GM23338 (cell line): ENCODE measurements around the gene MAP3K21. TPM values are rescaled to one million over a fixed set of nuclear protein-coding genes. Genes with fewer than 3 reads are reported as not detected.

Experiments
- ATAC-seq: fragments of 200-7000 bp; cut with Tn5 transposase; 3 replicates; pipeline ENCODE4 v1.9.1; 2020
- DNase-seq: peaks from one replicate; pipeline ENCODE4 v3.0.0-alpha.2; 2015; ENCODE audit warnings: low spot score
- H2AFZ ChIP-seq: fragments of 200-600 bp; sonication (generic); 2 replicates; pipeline ENCODE4 v1.8.0; 2016; ENCODE audit warnings: antibody characterized with exemption, mild to moderate bottlenecking, moderate library complexity
- H3F3A ChIP-seq: fragments of 200-600 bp; sonication (generic); replicated peaks from 2 replicates; pipeline ENCODE4 v1.8.0; 2017; ENCODE audit warnings: antibody characterized with exemption, mixed run types, low read depth
- H3K27ac ChIP-seq: fragments of 200-600 bp; sonication (generic); 2 replicates; pipeline ENCODE4 v1.6.1; 2016; ENCODE audit warnings: low read depth
- H3K27me3 ChIP-seq: fragments of 200-600 bp; sonication (generic); 2 replicates; pipeline ENCODE4 v1.8.0; 2016; ENCODE audit warnings: mild to moderate bottlenecking, mixed run types, moderate library complexity; ENCODE audit not compliant: insufficient read depth
- H3K36me3 ChIP-seq: fragments of 200-600 bp; sonication (generic); 2 replicates; pipeline ENCODE4 v1.8.0; 2016; ENCODE audit warnings: mild to moderate bottlenecking; ENCODE audit not compliant: insufficient read depth
- H3K4me1 ChIP-seq: fragments of 200-600 bp; sonication (generic); 2 replicates; pipeline ENCODE4 v1.8.0; 2016; ENCODE audit warnings: mild to moderate bottlenecking, moderate library complexity; ENCODE audit not compliant: insufficient read depth
- H3K4me2 ChIP-seq: fragments of 200-600 bp; sonication (generic); 2 replicates; pipeline ENCODE4 v1.7.1; 2017; ENCODE audit warnings: mixed run types
- H3K4me3 ChIP-seq: fragments of 200-600 bp; sonication (generic); 2 replicates; pipeline ENCODE4 v1.6.1; 2016; ENCODE audit warnings: mixed run types
- H3K79me2 ChIP-seq: fragments of 200-600 bp; sonication (generic); replicated peaks from 2 replicates; pipeline ENCODE4 v1.8.0; 2017; ENCODE audit warnings: mild to moderate bottlenecking; ENCODE audit not compliant: insufficient read depth
- H3K9me2 ChIP-seq: fragments of 200-600 bp; sonication (generic); 2 replicates; pipeline ENCODE4 v1.8.0; 2017; ENCODE audit not compliant: insufficient read depth
- H4K20me1 ChIP-seq: fragments of 200-600 bp; sonication (generic); replicated peaks from 2 replicates; pipeline ENCODE4 v1.8.0; 2017; ENCODE audit warnings: mild to moderate bottlenecking; ENCODE audit not compliant: insufficient read depth
- H3K27ac Mint-ChIP-seq: 2 replicates; pipeline ENCODE4 v1.8.0; 2020; ENCODE audit warnings: inconsistent platforms, mild to moderate bottlenecking, moderate library complexity, mixed read lengths
- H3K27me3 Mint-ChIP-seq: 3 replicates; pipeline ENCODE4 v1.8.0; 2022; ENCODE audit warnings: low read depth, mild to moderate bottlenecking, moderate library complexity, mixed read lengths, inconsistent platforms; ENCODE audit not compliant: insufficient read depth, poor library complexity
- H3K36me3 Mint-ChIP-seq: 3 replicates; pipeline ENCODE4 v1.8.0; 2021; ENCODE audit warnings: low read depth, mild to moderate bottlenecking, inconsistent platforms, moderate library complexity, mixed read lengths
- H3K4me1 Mint-ChIP-seq: 3 replicates; pipeline ENCODE4 v1.8.0; 2020; ENCODE audit warnings: mild to moderate bottlenecking, inconsistent platforms, mixed read lengths
- H3K4me3 Mint-ChIP-seq: 3 replicates; pipeline ENCODE4 v1.8.0; 2021; ENCODE audit warnings: moderate library complexity, mild to moderate bottlenecking, inconsistent platforms, mixed read lengths
- H3K9me3 Mint-ChIP-seq: 3 replicates; pipeline ENCODE4 v1.8.0; 2020; ENCODE audit warnings: moderate library complexity, mild to moderate bottlenecking, inconsistent platforms, mixed read lengths
- CREB1 ChIP-seq: fragments of 250-450 bp; sonication (Bioruptor Pico); IDR thresholded peaks from 2 replicates; pipeline ENCODE4 v1.5.0; 2020; ENCODE audit warnings: low read depth, mild to moderate bottlenecking, moderate library complexity
- CTCF ChIP-seq, 2 experiments: fragments of 200-600 bp in 1 of 2; sonication (generic) in 1 of 2; conservative IDR thresholded peaks; 2 replicates each; pipeline versions ENCODE4 v1.5.1 to v1.6.1; 2016 to 2017; ENCODE audit warnings: antibody characterized with exemption in 2 of 2, low read depth in 2 of 2, mild to moderate bottlenecking in 2 of 2, moderate library complexity in 1 of 2
- ETS1 ChIP-seq: IDR thresholded peaks from 2 replicates; pipeline ENCODE4 v1.6.1; 2016; ENCODE audit warnings: antibody characterized with exemption
- EZH2phosphoT487 ChIP-seq: fragments of 200-600 bp; sonication (generic); IDR thresholded peaks from one replicate; pipeline ENCODE4 v1.8.1; 2018; ENCODE audit warnings: antibody characterized with exemption; ENCODE audit not compliant: unreplicated experiment
- JUNB ChIP-seq: IDR thresholded peaks from one replicate; pipeline ENCODE4 v1.6.1; 2016; ENCODE audit warnings: antibody characterized with exemption; ENCODE audit not compliant: unreplicated experiment
- NANOG ChIP-seq: IDR thresholded peaks from 2 replicates; pipeline ENCODE4 v1.6.1; 2016; ENCODE audit warnings: antibody characterized with exemption, borderline replicate concordance
- POLR2AphosphoS5 ChIP-seq: IDR thresholded peaks from 2 replicates; pipeline ENCODE4 v1.6.1; 2016; ENCODE audit warnings: antibody characterized with exemption, low read depth
- REST ChIP-seq: IDR thresholded peaks from one replicate; pipeline ENCODE4 v1.6.1; 2018; ENCODE audit warnings: antibody characterized with exemption; ENCODE audit not compliant: unreplicated experiment
- STAT1 ChIP-seq: IDR thresholded peaks from one replicate; pipeline ENCODE4 v1.6.1; 2016; ENCODE audit warnings: antibody characterized with exemption; ENCODE audit not compliant: unreplicated experiment
- ZNF114 ChIP-seq: fragments of 250-450 bp; sonication (Bioruptor Pico); IDR thresholded peaks from 2 replicates; pipeline ENCODE4 v1.5.0; 2020; ENCODE audit warnings: mild to moderate bottlenecking, moderate library complexity
- ZNF331 ChIP-seq: fragments of 250-450 bp; sonication (Bioruptor Pico); IDR thresholded peaks from 2 replicates; pipeline ENCODE4 v1.5.0; 2020; ENCODE audit warnings: low read depth, mild to moderate bottlenecking, moderate library complexity
- ZNF462 ChIP-seq: fragments of 250-450 bp; sonication (Bioruptor Pico); IDR thresholded peaks from 2 replicates; pipeline ENCODE4 v1.5.0; 2020; ENCODE audit warnings: mild to moderate bottlenecking, moderate library complexity
- polyA plus RNA-seq: library from polyadenylated mRNA; unstranded; fragments of >200 nt; fragmentation: Nextera tagmentation; extraction: Ambion mirVana; gene quantifications from 2 replicates; pipeline ENCODE4 v1.2.1, GENCODE V29; 2016
- total RNA-seq: library from RNA; depleted of rRNA; stranded (reverse); fragments of >200 nt; shearing (Covaris generic); gene quantifications from 2 replicates; pipeline ENCODE4 v1.2.3, GENCODE V29; 2014

MAP3K21 gene
- total and polyA plus RNA-seq, 2 experiments from 2014 or later = 11.7 to 40.1 TPM

- H2AFZ ChIP-seq = no peak overlapping the region
- Mint-ChIP-seq H3K36me3 (peaks cover 20% of the 10 kb centered on the region), H3K9me3 (no peaks in the 10 kb centered on the region), H3K4me3 (no peak overlapping the region), H3K27me3 (no peaks in the 10 kb centered on the region), H3K4me1 (peaks cover 35% of the 10 kb centered on the region), H3K27ac (peak overlapping the region; percentile 46; the same call in 1 of the 2 replicates)
- H4K20me1 ChIP-seq = no peaks in the 10 kb centered on the region
- H3K36me3 ChIP-seq = no peaks in the 10 kb centered on the region
- no peak overlapping the region for H3K4me3 ChIP-seq
- DNase-seq = peak; percentile 47
- H3F3A ChIP-seq = no peaks in the 10 kb centered on the region
- no peak overlapping the region for H3K4me2 ChIP-seq
- no peaks in the 10 kb centered on the region for H3K9me2 ChIP-seq
- peak overlapping the region; percentile 73; the same call in 1 of the 2 replicates for H3K27ac ChIP-seq
- no peaks in the 10 kb centered on the region for H3K79me2 ChIP-seq
- H3K4me1 ChIP-seq = peaks cover 15% of the 10 kb centered on the region
- ATAC-seq = peak; percentile 63
- no peak for TF ChIP-seq EZH2phosphoT487
- TF ChIP-seq ZNF462 (CRISPR knock-in tag) = no peak
- no peak for TF ChIP-seq STAT1
- no peak for TF ChIP-seq NANOG
- no peak for TF ChIP-seq REST
- no peak for TF ChIP-seq CTCF (conservative IDR thresholded peaks at IDR 0.05; ENCODE audit: low read depth in 2 of 2)
- TF ChIP-seq JUNB = no peak
- no peak for TF ChIP-seq ZNF114
- TF ChIP-seq CREB1 (CRISPR knock-in tag) = no peak
- TF ChIP-seq ZNF331 (CRISPR knock-in tag) = no peak
- TF ChIP-seq ETS1 = no peak
- no peak for TF ChIP-seq POLR2AphosphoS5
- no peaks in the 10 kb centered on the region for H3K27me3 ChIP-seq
These were observed 34.4 kb downstream of the MAP3K21 start for GRCh38 chr1:233361876-233362275.
